ENCODE measurements around the gene PDZD4. TPM values are rescaled to one million over a fixed set of nuclear protein-coding genes. Genes with fewer than 3 reads are reported as not detected.

The PDZD4 gene
- polyA plus RNA-seq (2013, experiment 1 of 2) = 82.2 TPM
- 78.3 TPM for polyA plus RNA-seq (2013, experiment 2 of 2)

- WGBS = under 1% methylated on average over 97 of the region's 97 CpGs
- H3K27ac ChIP-seq (ENCODE audit: low read depth, low read length) = peak within 1 kb of the TSS; percentile 63; the same call in 1 of the 2 replicates
- peaks cover 39% of the 10 kb centered on the region; the same call in 1 of the 2 replicates for H3K27me3 ChIP-seq (ENCODE audit: insufficient read depth, low read length)
- peaks cover 20% of the 10 kb centered on the region for H3K4me1 ChIP-seq (ENCODE audit: insufficient read depth, low read length)
- H3K9ac ChIP-seq (ENCODE audit: low read depth, low read length) = peak within 1 kb of the TSS; percentile 64
- no peaks in the 10 kb centered on the region for H3K36me3 ChIP-seq (ENCODE audit: insufficient read depth, low read length)
- H3K9me3 ChIP-seq (ENCODE audit: insufficient read depth, low read depth, low read length) = no peaks in the 10 kb centered on the region
- H3K4me3 ChIP-seq (ENCODE audit: low read length) = peak within 1 kb of the TSS; percentile 72
Observed at GRCh38 chrX:153829799-153830639, at the start of gene PDZD4. PDZD4 (minus strand) TSS chrX:153830544; CDS start chrX:153830298, 246 bp downstream.

DNA sequence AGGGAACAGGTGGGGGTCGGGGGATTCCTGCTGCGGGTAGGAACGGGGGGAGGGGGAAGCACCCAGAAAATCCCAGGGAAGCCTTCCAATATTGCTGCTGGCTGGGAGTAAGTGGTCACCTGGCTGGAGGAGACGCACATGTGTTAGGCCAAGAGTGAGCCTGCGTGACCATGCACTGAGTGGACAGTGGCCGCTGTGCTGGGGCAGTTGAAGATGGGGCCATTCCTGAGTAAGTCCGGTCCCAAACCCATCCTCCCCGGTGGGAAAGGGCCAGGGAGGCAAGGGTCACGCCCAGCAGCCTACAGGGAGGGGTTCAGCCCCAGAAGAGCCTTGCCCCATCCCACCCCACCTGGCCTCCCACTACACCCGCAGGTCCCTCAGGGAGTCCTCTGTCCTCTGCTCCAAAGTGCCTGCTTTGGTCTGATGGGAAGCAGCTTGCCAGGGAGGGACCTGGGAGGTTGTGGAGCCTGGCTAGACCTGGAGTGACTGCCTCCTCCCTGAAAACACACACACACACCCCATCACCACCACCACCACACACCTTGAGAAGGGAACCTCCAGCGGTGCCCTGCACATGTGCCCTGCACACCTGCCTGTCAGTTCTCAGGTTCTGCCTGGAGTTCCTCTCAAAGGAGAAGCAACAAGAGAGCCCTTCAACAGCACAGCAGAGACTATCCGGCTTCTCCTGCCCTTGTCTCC lies 49.5 kb upstream of the PDZD4 start:
- H3K27me3 ChIP-seq (ENCODE audit: insufficient read depth, low read length) = peaks cover 7% of the 10 kb centered on the region
- peaks cover 46% of the 10 kb centered on the region for H3K4me1 ChIP-seq (ENCODE audit: insufficient read depth, low read length)
- H3K27ac ChIP-seq (ENCODE audit: low read depth, low read length) = no peak overlapping the region
- no peaks in the 10 kb centered on the region for H3K36me3 ChIP-seq (ENCODE audit: insufficient read depth, low read length)
- H3K9ac ChIP-seq (ENCODE audit: low read depth, low read length) = no peak overlapping the region
- WGBS = 60% methylated on average over 10 of the region's 12 CpGs
- H3K4me3 ChIP-seq (ENCODE audit: low read length) = peak overlapping the region; percentile 33; the same call in 1 of the 2 replicates
- no peaks in the 10 kb centered on the region for H3K9me3 ChIP-seq (ENCODE audit: insufficient read depth, low read depth, low read length)

- no peaks in the 10 kb centered on the region for H3K9me3 ChIP-seq (ENCODE audit: insufficient read depth, low read depth, low read length)
- peaks cover 41% of the 10 kb centered on the region for H3K4me1 ChIP-seq (ENCODE audit: insufficient read depth, low read length)
- no peaks in the 10 kb centered on the region for H3K27me3 ChIP-seq (ENCODE audit: insufficient read depth, low read length)
- H3K4me3 ChIP-seq (ENCODE audit: low read length) = peak overlapping the region; percentile 33
- no peak overlapping the region for H3K27ac ChIP-seq (ENCODE audit: low read depth, low read length)
- no peaks in the 10 kb centered on the region for H3K36me3 ChIP-seq (ENCODE audit: insufficient read depth, low read length)
- 3% methylated on average over 28 of the region's 28 CpGs for WGBS
- no peak overlapping the region for H3K9ac ChIP-seq (ENCODE audit: low read depth, low read length)
Observed at GRCh38 chrX:153878969-153879653, 48.8 kb upstream of the PDZD4 start.

- no peaks in the 10 kb centered on the region for H3K9me3 ChIP-seq (ENCODE audit: insufficient read depth, low read depth, low read length)
- H3K36me3 ChIP-seq (ENCODE audit: insufficient read depth, low read length) = no peaks in the 10 kb centered on the region
Observed at GRCh38 chrX:153878345-153878744, 48.0 kb upstream of the PDZD4 start.

GRCh38 chrX:153877571-153878261 lies 47.4 kb upstream of the PDZD4 start:
- H3K27me3 ChIP-seq (ENCODE audit: insufficient read depth, low read length) = no peaks in the 10 kb centered on the region
- peaks cover 36% of the 10 kb centered on the region for H3K4me1 ChIP-seq (ENCODE audit: insufficient read depth, low read length)
- no peak overlapping the region for H3K9ac ChIP-seq (ENCODE audit: low read depth, low read length)
- H3K27ac ChIP-seq (ENCODE audit: low read depth, low read length) = no peak overlapping the region
- no peaks in the 10 kb centered on the region for H3K36me3 ChIP-seq (ENCODE audit: insufficient read depth, low read length)
- no peaks in the 10 kb centered on the region for H3K9me3 ChIP-seq (ENCODE audit: insufficient read depth, low read depth, low read length)
- 86% methylated on average over 7 of the region's 8 CpGs for WGBS
- H3K4me3 ChIP-seq (ENCODE audit: low read length) = no peak overlapping the region

More at GRCh38 chrX:153878345-153878744, 48.0 kb upstream of the PDZD4 start:
- H3K27ac ChIP-seq (ENCODE audit: low read depth, low read length) = no peak overlapping the region
- peaks cover 37% of the 10 kb centered on the region for H3K4me1 ChIP-seq (ENCODE audit: insufficient read depth, low read length)
- 29% methylated on average over 5 of the region's 5 CpGs for WGBS
- no peaks in the 10 kb centered on the region for H3K27me3 ChIP-seq (ENCODE audit: insufficient read depth, low read length)
- H3K9ac ChIP-seq (ENCODE audit: low read depth, low read length) = no peak overlapping the region
- peak overlapping the region; percentile 33; the same call in 1 of the 2 replicates for H3K4me3 ChIP-seq (ENCODE audit: low read length)

GRCh38 chrX:153876112-153876491 lies 45.8 kb upstream of the PDZD4 start:
- 69% methylated on average over 3 of the region's 3 CpGs for WGBS

GRCh38 chrX:153875391-153876111 lies 45.2 kb upstream of the PDZD4 start:
- peak overlapping the region; percentile 16; the same call in 1 of the 2 replicates for H3K4me3 ChIP-seq (ENCODE audit: low read length)
- 0 out of 2 replicates have a peak, but pooled peaks cover 3% of the 10 kb centered on the region for H3K36me3 ChIP-seq (ENCODE audit: insufficient read depth, low read length)
- H3K9me3 ChIP-seq (ENCODE audit: insufficient read depth, low read depth, low read length) = no peaks in the 10 kb centered on the region
- H3K27me3 ChIP-seq (ENCODE audit: insufficient read depth, low read length) = no peaks in the 10 kb centered on the region
- H3K4me1 ChIP-seq (ENCODE audit: insufficient read depth, low read length) = peaks cover 22% of the 10 kb centered on the region
- H3K27ac ChIP-seq (ENCODE audit: low read depth, low read length) = no peak overlapping the region
- WGBS = 2% methylated on average over 34 of the region's 42 CpGs
- no peak overlapping the region for H3K9ac ChIP-seq (ENCODE audit: low read depth, low read length)

More at GRCh38 chrX:153876112-153876491, 45.8 kb upstream of the PDZD4 start:
- no peaks in the 10 kb centered on the region for H3K36me3 ChIP-seq (ENCODE audit: insufficient read depth, low read length)
- H3K4me3 ChIP-seq (ENCODE audit: low read length) = no peak overlapping the region
- H3K9ac ChIP-seq (ENCODE audit: low read depth, low read length) = no peak overlapping the region
- H3K27me3 ChIP-seq (ENCODE audit: insufficient read depth, low read length) = no peaks in the 10 kb centered on the region
- peaks cover 22% of the 10 kb centered on the region for H3K4me1 ChIP-seq (ENCODE audit: insufficient read depth, low read length)
- no peak overlapping the region for H3K27ac ChIP-seq (ENCODE audit: low read depth, low read length)
- H3K9me3 ChIP-seq (ENCODE audit: insufficient read depth, low read depth, low read length) = no peaks in the 10 kb centered on the region

- 88% methylated on average over 13 of the region's 13 CpGs for WGBS
- no peaks in the 10 kb centered on the region for H3K9me3 ChIP-seq (ENCODE audit: insufficient read depth, low read depth, low read length)
- H3K36me3 ChIP-seq (ENCODE audit: insufficient read depth, low read length) = 0 out of 2 replicates have a peak, but pooled peaks cover 4% of the 10 kb centered on the region
Observed at GRCh38 chrX:153874366-153875125, 44.2 kb upstream of the PDZD4 start.

DNA sequence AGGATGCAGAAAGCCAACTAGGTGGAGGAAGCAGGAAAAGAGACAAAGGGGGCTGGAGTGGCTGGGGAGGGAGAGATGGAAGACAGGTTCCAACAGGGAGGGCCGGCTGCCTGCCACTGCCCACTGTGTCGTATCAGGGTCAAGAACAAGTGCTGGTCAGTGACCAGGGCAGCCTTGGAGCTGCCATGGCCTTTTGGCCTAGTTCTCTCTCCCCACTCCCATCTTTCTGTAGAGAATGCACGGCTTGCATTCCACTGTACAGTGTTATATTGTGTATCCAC lies 43.7 kb upstream of the PDZD4 start:
- Histone ChIP-seq H3K4me1 (ENCODE audit: insufficient read depth, low read length) (peaks cover 19% of the 10 kb centered on the region), H3K9me3 (ENCODE audit: insufficient read depth, low read depth, low read length) (no peaks in the 10 kb centered on the region), H3K9ac (ENCODE audit: low read depth, low read length) (no peak overlapping the region), H3K27ac (ENCODE audit: low read depth, low read length) (no peak overlapping the region), H3K4me3 (ENCODE audit: low read length) (no peak overlapping the region), H3K27me3 (ENCODE audit: insufficient read depth, low read length) (no peaks in the 10 kb centered on the region), H3K36me3 (ENCODE audit: insufficient read depth, low read length) (0 out of 2 replicates have a peak, but pooled peaks cover 6% of the 10 kb centered on the region)
- 63% methylated on average over 3 of the region's 3 CpGs for WGBS

More at GRCh38 chrX:153874366-153875125, 44.2 kb upstream of the PDZD4 start:
- no peak overlapping the region for H3K9ac ChIP-seq (ENCODE audit: low read depth, low read length)
- peaks cover 19% of the 10 kb centered on the region for H3K4me1 ChIP-seq (ENCODE audit: insufficient read depth, low read length)
- H3K27ac ChIP-seq (ENCODE audit: low read depth, low read length) = no peak overlapping the region
- no peak overlapping the region for H3K4me3 ChIP-seq (ENCODE audit: low read length)
- no peaks in the 10 kb centered on the region for H3K27me3 ChIP-seq (ENCODE audit: insufficient read depth, low read length)
